Subcutaneous abdominal adipose tissue (tissue), 5 donors: Measurements from ENCODE around the gene UNKL.

Experiments used
- H3K27ac ChIP-seq: one replicate; pipeline ENCODE4 v1.7.0; 2013; ENCODE audit warnings: low read depth, mild to moderate bottlenecking, inconsistent platforms, low read length, moderate library complexity
- H3K27me3 ChIP-seq, 5 donors: one replicate each; pipeline ENCODE4 v1.7.0; 2013; ENCODE audit warnings: low read length in 5 of 5, inconsistent platforms in 1 of 5; ENCODE audit not compliant: control insufficient read depth in 5 of 5, insufficient read depth in 4 of 5
- H3K36me3 ChIP-seq, 5 donors: one replicate each; pipeline ENCODE4 v1.7.0; 2013; ENCODE audit warnings: low read length in 5 of 5; ENCODE audit not compliant: control insufficient read depth in 5 of 5, insufficient read depth in 5 of 5
- H3K4me1 ChIP-seq, 5 donors: one replicate each; pipeline ENCODE4 v1.7.0; 2013; ENCODE audit warnings: low read length in 5 of 5, mild to moderate bottlenecking in 3 of 5, moderate library complexity in 1 of 5; ENCODE audit not compliant: control insufficient read depth in 5 of 5, insufficient read depth in 5 of 5
- H3K4me3 ChIP-seq, 5 donors: one replicate each; pipeline ENCODE4 v1.7.0; 2013; ENCODE audit warnings: low read length in 5 of 5, low read depth in 1 of 5
- H3K9ac ChIP-seq, 5 donors: one replicate each; pipeline ENCODE4 v1.7.0; 2013; ENCODE audit warnings: low read length in 5 of 5, mild to moderate bottlenecking in 4 of 5, moderate library complexity in 3 of 5
- H3K9me3 ChIP-seq, 5 donors: one replicate each; pipeline ENCODE4 v1.7.0; 2013; ENCODE audit warnings: low read length in 5 of 5; ENCODE audit not compliant: control insufficient read depth in 5 of 5
- donor health status: healthy.
- donor health status: healthy.
- donor health status: healthy.
- donor health status: healthy.
- donor health status: healthy.

Gene UNKL

GRCh38 chr16:1414532-1415260 is at the start of gene UNKL:
Gene UNKL, minus strand, starts transcription at chr16:1414704. Its CDS starts 13 bp downstream, at chr16:1414691.
- Histone ChIP-seq H3K9ac (peak within 1 kb of the TSS in 4 of 5 donors; percentile 85 to 91 (median 90)), H3K27ac (peak within 1 kb of the TSS; percentile 54), H3K36me3 (peaks cover 0 to 18% (median 8%) of the 10 kb centered on the region in 5 donors), H3K9me3 (no peaks in the 10 kb centered on the region), H3K27me3 (no peaks in the 10 kb centered on the region), H3K4me1 (peaks cover 0 to 25% (median 24%) of the 10 kb centered on the region in 5 donors), H3K4me3 (peak within 1 kb of the TSS; percentile 50 to 93 (median 76))

- H3K27me3 ChIP-seq = no peaks in the 10 kb centered on the region
- no peaks in the 10 kb centered on the region for H3K9me3 ChIP-seq
- H3K27ac ChIP-seq = no peak overlapping the region
- no peak overlapping the region for H3K9ac ChIP-seq
- H3K4me3 ChIP-seq = no peak overlapping the region
- H3K36me3 ChIP-seq = peaks cover 0 to 77% (median 56%) of the 10 kb centered on the region in 5 donors
- H3K4me1 ChIP-seq = no peaks in the 10 kb centered on the region
Measured at GRCh38 chr16:1461146-1461545, 46.6 kb upstream of the UNKL start.

GRCh38 chr16:1460602-1461138 is 46.2 kb upstream of the UNKL start:
- Histone ChIP-seq H3K27ac (no peak overlapping the region), H3K36me3 (peaks cover 0 to 81% (median 60%) of the 10 kb centered on the region in 5 donors), H3K27me3 (no peaks in the 10 kb centered on the region), H3K4me1 (no peaks in the 10 kb centered on the region), H3K9me3 (no peaks in the 10 kb centered on the region), H3K9ac (no peak overlapping the region), H3K4me3 (no peak overlapping the region)

GRCh38 chr16:1459967-1460366 is 45.5 kb upstream of the UNKL start:
- H3K27ac ChIP-seq = no peak overlapping the region

GRCh38 chr16:1458977-1459341 is 44.5 kb upstream of the UNKL start:
- H3K4me3 ChIP-seq = no peak overlapping the region
- H3K4me1 ChIP-seq = no peaks in the 10 kb centered on the region
- no peak overlapping the region for H3K9ac ChIP-seq
- no peaks in the 10 kb centered on the region for H3K9me3 ChIP-seq
- H3K27me3 ChIP-seq = no peaks in the 10 kb centered on the region
- H3K36me3 ChIP-seq = peaks cover 0 to 84% (median 71%) of the 10 kb centered on the region in 5 donors
- H3K27ac ChIP-seq = no peak overlapping the region

More at GRCh38 chr16:1459967-1460366, 45.5 kb upstream of the UNKL start:
- H3K36me3 ChIP-seq = peaks cover 0 to 84% (median 67%) of the 10 kb centered on the region in 5 donors
- no peak overlapping the region for H3K4me3 ChIP-seq
- H3K9me3 ChIP-seq = no peaks in the 10 kb centered on the region
- H3K27me3 ChIP-seq = no peaks in the 10 kb centered on the region
- no peaks in the 10 kb centered on the region for H3K4me1 ChIP-seq
- H3K9ac ChIP-seq = no peak overlapping the region

- no peak overlapping the region for H3K9ac ChIP-seq
- H3K9me3 ChIP-seq = no peaks in the 10 kb centered on the region
- peaks cover 0 to 86% (median 74%) of the 10 kb centered on the region in 5 donors for H3K36me3 ChIP-seq
- H3K27me3 ChIP-seq = no peaks in the 10 kb centered on the region
- no peaks in the 10 kb centered on the region for H3K4me1 ChIP-seq
- H3K4me3 ChIP-seq = no peak overlapping the region
- H3K27ac ChIP-seq = no peak overlapping the region
Measured at GRCh38 chr16:1458336-1458976, 44.0 kb upstream of the UNKL start.

- Histone ChIP-seq H3K4me3 (no peak overlapping the region), H3K36me3 (peaks cover 0 to 85% (median 75%) of the 10 kb centered on the region in 5 donors), H3K4me1 (no peaks in the 10 kb centered on the region), H3K9ac (no peak overlapping the region), H3K27me3 (no peaks in the 10 kb centered on the region), H3K27ac (no peak overlapping the region), H3K9me3 (no peaks in the 10 kb centered on the region)
Measured at GRCh38 chr16:1457489-1458245, 43.2 kb upstream of the UNKL start.

GRCh38 chr16:1456951-1457350 is 42.4 kb upstream of the UNKL start:
- H3K9ac ChIP-seq = no peak overlapping the region
- peaks cover 0 to 91% (median 83%) of the 10 kb centered on the region in 5 donors for H3K36me3 ChIP-seq
- no peaks in the 10 kb centered on the region for H3K4me1 ChIP-seq
- no peaks in the 10 kb centered on the region for H3K9me3 ChIP-seq
- H3K27me3 ChIP-seq = no peaks in the 10 kb centered on the region
- no peak overlapping the region for H3K27ac ChIP-seq
- no peak overlapping the region for H3K4me3 ChIP-seq

GRCh38 chr16:1455190-1456171 is 41.0 kb upstream of the UNKL start:
- Histone ChIP-seq H3K36me3 (peaks cover 0 to 92% (median 85%) of the 10 kb centered on the region in 5 donors), H3K4me1 (no peaks in the 10 kb centered on the region), H3K9me3 (no peaks in the 10 kb centered on the region), H3K9ac (no peak overlapping the region), H3K27me3 (no peaks in the 10 kb centered on the region), H3K4me3 (no peak overlapping the region), H3K27ac (no peak overlapping the region)
